ENCODE measurements around the gene DOCK1.

The DOCK1 gene

GRCh38 chr10:126917975-126918908, 13.0 kb downstream of the DOCK1 start:
- H3K27ac ChIP-seq: no peak overlapping the region
- H3K9me3 ChIP-seq (ENCODE audit: severe bottlenecking): no peaks in the 10 kb centered on the region
- no peak for TF ChIP-seq CTCF (IDR thresholded peaks at IDR 0.05; ENCODE audit: low read depth, low read length)
- H3K36me3 ChIP-seq: no peaks in the 10 kb centered on the region
- H3K4me3 ChIP-seq (ENCODE audit: low read depth, low read length): no peak overlapping the region
- DNase-seq: no peak
- H3K27me3 ChIP-seq (ENCODE audit: insufficient read depth, low read depth, severe bottlenecking): no peaks in the 10 kb centered on the region

- no peak for TF ChIP-seq CTCF (IDR thresholded peaks at IDR 0.05; ENCODE audit: low read depth, low read length)
- Histone ChIP-seq H3K27me3 (ENCODE audit: insufficient read depth, low read depth, severe bottlenecking) (no peaks in the 10 kb centered on the region), H3K9me3 (ENCODE audit: severe bottlenecking) (no peaks in the 10 kb centered on the region), H3K4me3 (ENCODE audit: low read depth, low read length) (no peak overlapping the region), H3K36me3 (no peaks in the 10 kb centered on the region), H3K27ac (no peak overlapping the region)
- DNase-seq: no peak
Observed at GRCh38 chr10:126919426-126919825, 14.2 kb downstream of the DOCK1 start.

GRCh38 chr10:126921162-126921561, 15.9 kb downstream of the DOCK1 start:
- TF ChIP-seq CTCF (IDR thresholded peaks at IDR 0.05; ENCODE audit: low read depth, low read length): no peak
- no peaks in the 10 kb centered on the region for H3K36me3 ChIP-seq
- no peaks in the 10 kb centered on the region for H3K27me3 ChIP-seq (ENCODE audit: insufficient read depth, low read depth, severe bottlenecking)
- DNase-seq: no peak
- H3K27ac ChIP-seq: no peak overlapping the region
- H3K9me3 ChIP-seq (ENCODE audit: severe bottlenecking): no peaks in the 10 kb centered on the region
- H3K4me3 ChIP-seq (ENCODE audit: low read depth, low read length): no peak overlapping the region

GRCh38 chr10:126921974-126922525, 16.8 kb downstream of the DOCK1 start:
- no peak for DNase-seq
- no peak for TF ChIP-seq CTCF (IDR thresholded peaks at IDR 0.05; ENCODE audit: low read depth, low read length)
- no peak overlapping the region for H3K27ac ChIP-seq
- no peaks in the 10 kb centered on the region for H3K9me3 ChIP-seq (ENCODE audit: severe bottlenecking)
- no peaks in the 10 kb centered on the region for H3K36me3 ChIP-seq
- H3K4me3 ChIP-seq (ENCODE audit: low read depth, low read length): no peak overlapping the region
- H3K27me3 ChIP-seq (ENCODE audit: insufficient read depth, low read depth, severe bottlenecking): no peaks in the 10 kb centered on the region

- Histone ChIP-seq H3K27me3 (ENCODE audit: insufficient read depth, low read depth, severe bottlenecking) (no peaks in the 10 kb centered on the region), H3K4me3 (ENCODE audit: low read depth, low read length) (no peak overlapping the region), H3K36me3 (no peaks in the 10 kb centered on the region), H3K9me3 (ENCODE audit: severe bottlenecking) (no peaks in the 10 kb centered on the region), H3K27ac (no peak overlapping the region)
- no peak for TF ChIP-seq CTCF (IDR thresholded peaks at IDR 0.05; ENCODE audit: low read depth, low read length)
- no peak for DNase-seq
Observed at GRCh38 chr10:126924180-126924914, 19.1 kb downstream of the DOCK1 start.

Data from WERI-Rb-1 (cell line).